GM19025 (cell line): ENCODE data around the gene GRAMD4.

Experiments
- ATAC-seq: cut with Tn5 transposase; IDR thresholded peaks from one replicate; pipeline ENCODE4 v1.9.1; 2021; ENCODE audit warnings: mild to moderate bottlenecking, low read depth, moderate library complexity; ENCODE audit not compliant: unreplicated experiment

GRAMD4 gene

DNA sequence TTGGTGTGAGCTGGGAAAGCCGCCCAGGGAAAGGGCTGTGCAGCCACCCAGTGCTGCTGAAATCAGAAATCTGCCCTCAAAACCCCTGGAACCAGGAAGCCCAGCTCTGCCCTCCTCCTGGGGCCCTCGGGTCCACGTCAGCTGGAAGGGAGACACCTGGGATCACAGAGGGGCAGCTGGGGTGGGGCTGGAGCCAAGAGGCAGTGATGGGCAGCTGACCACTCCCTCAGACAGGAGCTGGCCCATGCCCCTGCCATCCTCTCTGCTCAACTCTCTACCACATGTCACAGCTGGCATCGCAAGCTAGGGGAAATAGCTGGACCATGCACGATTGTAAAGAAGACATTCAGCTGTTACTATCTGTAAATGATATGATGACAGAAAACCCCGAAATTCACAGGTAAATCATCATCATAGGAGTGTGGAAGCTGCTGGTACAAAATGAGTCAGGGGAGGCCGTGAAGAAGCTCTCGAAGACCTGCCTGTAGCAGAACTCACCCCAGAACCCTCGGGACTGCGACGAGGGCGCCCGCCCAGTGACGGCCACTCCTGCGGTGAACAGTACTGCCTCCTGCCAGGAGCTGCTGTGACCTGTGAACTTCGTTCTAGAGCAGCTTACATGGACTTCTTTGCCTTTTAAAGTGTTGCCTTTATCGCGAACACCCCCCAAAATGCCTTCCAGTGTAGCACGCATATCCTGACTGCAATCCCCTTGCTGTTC lies 62.0 kb downstream of the GRAMD4 start:
- ATAC-seq: no peak

DNA sequence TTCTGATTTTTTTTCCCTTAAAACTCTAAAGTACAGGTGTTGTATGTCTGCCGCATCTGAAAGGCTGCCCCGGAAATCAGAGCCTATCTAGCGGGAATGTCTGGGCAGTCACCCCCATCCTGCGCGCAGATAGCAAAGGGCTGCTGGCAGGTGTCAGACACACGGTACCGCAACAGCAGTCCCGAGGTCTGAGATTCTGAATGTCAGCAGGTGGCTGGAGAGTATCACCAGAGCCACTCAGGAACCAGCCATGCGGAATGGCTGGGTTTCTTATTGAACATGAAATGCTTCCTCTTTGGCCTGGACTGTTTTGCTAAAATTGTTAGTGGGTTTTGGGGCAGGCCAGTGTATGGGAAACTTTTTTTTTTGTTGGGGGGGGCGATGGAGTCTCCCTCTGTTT lies 64.5 kb downstream of the GRAMD4 start:
- ATAC-seq: peak; percentile 75

DNA sequence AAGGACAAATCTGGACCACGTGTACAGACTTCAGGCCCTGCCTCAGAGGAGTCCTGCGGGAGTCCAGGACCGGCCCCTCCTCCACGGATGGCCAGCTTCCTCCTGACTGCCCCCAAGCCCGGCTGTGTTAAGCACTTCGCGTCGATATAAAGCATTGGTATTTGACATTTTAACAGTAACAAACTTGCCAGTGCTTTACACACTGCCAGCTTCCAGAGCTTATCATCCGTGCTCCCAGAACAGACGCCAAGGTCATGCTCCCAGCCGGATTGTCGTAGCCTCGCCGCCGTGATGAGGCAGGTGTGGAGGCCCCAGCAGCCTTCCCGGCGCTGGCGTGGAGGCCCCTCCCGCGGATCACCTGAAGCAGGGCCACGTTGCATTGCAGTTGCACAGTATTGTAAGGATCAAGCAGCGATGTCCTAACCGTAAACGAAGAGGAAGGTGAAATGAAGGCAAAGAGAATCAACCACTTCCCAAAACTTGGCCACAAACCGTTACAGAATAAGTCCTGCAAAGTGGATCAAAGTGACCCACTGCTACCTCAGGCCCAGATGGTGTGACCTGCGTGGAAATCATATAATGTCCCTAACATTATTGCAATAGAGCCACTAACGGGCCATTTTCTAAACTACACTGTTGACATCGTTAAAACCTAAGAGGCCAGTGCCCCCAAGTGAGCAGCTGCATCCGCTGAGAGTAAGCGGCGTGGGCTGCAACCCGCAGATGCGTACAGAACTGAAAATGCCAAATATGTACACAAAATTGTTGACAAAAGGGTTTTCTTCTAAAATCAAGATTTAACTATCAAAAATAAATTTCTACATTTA lies 66.2 kb downstream of the GRAMD4 start:
- ATAC-seq: no peak

DNA sequence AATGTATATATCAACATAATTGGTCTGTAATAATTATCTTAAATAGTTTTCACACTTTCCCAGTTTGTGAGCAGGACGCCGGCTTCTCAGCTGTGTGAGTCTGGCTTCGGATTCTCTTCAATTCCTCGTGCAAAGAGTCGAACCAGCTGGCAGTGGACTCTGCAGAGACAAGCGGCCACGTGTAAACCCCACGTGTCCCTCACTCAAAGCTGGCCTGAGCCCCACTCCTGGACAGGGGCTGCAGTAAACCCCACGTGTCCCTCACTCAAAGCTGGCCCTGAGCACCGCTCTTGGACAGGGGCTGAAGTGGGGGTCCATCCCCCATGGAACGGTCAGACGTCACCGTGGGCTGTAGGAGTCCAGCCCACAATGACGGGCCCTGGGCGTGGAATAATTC lies 66.9 kb downstream of the GRAMD4 start:
- no peak for ATAC-seq

DNA sequence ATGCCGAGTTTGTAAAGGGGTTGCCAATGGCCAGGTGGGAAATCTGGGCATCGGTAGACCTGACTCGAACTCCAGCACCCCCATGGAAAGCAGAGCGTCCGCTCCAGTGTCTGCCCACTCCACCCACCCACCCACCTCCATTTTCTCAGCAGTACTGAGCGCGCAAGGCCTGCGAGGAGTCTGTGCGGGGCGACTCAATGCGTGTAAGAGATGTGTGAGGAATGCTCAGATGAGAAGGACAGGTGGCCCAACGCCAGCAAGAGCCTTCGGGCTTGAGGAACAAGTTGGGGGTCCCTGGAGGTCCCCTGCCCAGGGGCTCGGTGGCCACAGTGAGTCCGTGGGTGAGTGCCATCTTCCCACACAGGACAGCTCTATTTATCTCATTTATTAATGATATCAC lies 67.3 kb downstream of the GRAMD4 start:
- ATAC-seq: no peak

DNA sequence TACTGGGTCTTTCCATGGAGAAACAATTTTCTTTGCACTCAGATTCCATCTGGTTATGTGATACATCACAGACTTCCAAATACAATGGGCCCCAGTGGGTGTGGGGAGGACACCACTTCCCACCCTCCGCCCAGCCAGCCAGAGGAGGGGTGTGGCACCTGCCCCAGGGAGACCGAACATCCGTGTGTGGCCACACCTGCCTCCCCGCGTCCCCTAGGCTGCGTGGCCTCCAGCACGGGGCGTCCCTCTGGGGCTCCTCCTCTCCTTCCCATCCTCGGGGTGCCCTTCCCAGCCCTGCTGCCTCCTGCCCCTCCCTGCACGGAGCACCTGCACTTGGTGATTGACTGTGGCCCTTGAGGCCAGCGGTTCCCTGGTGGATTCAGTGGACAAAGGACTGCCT lies 68.8 kb downstream of the GRAMD4 start:
- ATAC-seq: no peak

DNA sequence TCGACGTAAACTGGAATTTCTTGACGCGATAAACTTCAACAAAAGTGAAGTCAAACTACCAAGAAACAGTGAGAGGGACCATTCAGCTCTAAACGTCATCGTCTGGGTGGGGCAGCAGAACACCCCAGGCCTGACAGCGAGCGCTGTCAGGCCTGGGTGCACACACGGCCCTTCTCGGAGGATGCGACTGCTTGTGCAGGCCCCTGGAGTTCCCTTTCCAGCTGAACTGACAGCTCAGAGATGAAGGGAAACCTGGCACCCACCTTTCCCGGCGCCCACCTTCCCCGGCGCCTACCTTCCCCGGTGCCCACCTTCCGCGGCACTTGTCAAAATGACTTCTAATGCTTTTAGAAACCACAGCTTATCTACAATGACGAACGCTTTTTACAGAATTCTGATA lies 70.0 kb downstream of the GRAMD4 start:
- ATAC-seq: no peak

DNA sequence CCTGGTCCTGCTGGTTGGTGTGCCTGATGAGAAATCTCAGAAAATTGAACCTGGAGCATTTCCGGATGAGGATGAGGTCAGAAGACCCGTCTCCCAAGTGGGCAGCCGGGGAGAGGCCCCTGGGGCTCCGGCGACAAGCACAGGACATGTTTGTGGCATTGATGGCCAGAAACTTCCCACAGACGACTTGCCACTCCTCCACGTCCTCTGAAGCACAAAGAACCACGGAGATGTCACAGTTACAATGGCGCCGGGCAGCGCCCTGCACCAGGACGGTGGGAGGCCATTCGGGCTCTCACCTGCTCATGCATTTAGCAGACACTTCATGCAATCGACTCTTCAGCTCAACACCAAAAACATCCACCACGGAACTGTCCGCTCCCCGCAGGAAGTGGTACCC lies 71.4 kb downstream of the GRAMD4 start:
- no peak for ATAC-seq

DNA sequence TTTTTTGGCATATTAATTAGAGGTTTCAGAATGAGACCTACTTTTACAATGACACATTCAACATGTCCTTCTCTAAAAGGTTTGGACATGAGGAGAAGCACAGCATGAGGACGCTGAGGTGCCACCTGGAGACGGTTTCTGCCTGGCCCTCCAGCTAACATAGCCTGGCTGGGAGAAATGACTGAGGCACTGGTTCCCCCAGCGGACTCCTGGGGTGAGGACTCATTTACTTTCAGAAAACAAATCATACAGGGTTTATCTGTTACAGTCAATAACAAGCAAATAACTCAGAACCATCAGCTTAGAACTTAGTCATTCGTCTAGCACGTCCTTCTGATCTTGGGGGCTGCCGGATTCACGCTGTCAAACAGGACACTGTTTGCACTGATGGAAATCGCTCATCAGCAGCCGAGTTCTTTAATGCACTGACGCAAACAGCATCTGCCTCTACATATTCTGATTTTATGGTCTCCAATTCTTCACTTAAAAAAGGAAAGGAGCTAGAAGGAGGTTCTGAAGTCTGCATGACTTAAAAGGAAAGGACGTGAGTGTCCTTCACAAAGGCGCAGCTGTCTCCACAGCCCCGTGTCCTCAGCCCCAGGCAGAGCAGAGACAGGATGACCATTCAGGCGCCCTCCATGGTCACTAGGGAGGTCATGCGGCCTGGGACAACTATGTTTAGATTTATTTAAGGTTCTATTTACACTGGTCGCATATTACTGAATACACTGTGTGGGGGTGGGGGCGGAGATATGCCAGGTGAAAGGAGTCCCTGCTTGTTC lies 73.6 kb downstream of the GRAMD4 start:
- ATAC-seq: no peak

DNA sequence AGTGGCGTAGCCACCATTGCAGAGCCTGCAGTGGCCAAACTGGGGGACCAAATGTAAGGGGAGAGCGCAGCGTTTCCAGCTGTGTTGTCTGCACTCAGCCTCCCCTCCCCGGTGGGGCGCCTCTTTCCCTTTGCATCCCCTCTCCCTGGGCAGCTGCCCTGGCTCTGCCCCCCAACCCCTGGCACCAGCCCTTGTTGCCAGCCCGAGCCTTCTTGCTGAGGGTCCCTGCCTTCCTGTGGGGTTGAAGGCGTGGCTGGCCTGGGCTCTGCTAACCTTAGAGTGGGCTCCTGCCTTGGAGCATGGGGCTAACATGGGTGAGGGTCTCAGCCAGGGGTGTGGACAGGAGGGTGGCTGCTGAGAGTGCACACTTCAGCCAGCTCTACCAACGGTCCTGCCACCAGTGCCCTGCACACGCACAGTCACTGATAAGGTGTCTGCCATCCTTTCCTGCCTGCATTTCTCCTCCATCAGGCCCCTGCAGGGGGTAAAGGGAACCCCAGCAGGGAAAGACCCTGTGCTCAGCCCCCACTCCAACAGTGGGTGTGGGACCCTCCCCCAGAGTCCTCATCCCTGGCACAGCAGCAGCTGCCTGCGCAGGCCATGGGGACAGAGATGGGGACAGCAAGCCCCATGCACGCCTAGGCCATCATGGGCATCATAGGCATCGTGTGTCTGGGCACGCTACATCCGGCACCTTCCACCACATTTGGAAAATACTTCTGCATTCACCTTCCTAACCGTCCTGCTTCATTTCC lies 74.4 kb downstream of the GRAMD4 start:
- ATAC-seq: no peak

DNA sequence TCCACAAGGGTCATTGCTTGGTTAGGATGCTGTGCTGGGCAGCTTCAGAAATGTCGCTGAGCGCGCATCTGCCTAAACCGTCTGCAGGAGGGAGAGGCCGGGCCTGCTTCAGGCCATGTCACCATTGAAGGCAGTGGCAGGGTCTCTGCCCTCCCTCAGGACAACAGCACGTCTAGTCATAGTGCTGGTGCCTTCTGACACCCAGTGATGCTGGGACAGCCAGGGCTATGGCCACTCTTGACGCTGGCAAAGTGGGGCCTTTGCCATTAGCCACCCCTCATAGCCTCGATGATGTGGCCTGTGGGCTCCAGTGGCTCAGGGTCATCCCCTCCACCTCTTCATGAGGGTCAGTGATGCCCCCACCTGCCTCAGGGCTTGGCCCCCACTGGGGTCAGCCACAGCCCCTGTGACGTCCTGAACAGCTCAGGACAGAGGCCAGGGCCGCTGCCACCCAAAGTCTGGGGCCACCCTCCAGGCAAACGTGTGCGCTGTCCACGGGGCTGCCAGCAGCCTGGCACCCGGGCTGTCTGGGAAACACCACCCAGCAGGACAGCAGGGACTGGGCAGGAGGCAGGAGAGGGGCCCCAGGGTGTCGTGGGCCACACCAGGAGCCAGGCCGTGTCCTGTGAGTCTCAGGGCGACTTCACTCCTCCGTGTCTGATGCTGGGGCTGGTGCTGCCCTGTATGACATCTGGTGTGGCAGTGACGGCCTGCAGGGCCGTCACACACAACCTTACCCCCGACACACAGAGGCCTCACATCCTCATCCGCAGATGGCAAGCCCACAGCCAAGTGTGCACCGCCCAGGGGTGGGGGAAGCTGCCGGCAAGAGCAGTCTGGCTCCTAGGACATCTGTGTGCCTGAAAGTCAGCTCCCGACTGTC lies 75.4 kb downstream of the GRAMD4 start:
- no peak for ATAC-seq

DNA sequence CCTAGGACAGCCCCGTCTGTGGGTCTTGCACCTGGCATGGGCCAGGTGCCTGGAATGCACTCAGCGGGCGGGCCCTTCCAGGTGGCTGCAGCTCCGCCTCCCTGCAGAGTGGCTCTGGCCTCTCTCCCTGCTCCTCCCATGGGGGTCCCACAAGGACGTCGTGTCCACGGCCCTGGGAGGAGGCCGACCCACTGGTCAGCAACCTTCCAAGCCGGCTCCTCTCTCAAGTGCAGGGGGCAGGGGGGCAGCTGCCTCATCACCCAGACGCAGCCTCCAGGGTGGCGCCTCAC lies 76.0 kb downstream of the GRAMD4 start:
- ATAC-seq: no peak

DNA sequence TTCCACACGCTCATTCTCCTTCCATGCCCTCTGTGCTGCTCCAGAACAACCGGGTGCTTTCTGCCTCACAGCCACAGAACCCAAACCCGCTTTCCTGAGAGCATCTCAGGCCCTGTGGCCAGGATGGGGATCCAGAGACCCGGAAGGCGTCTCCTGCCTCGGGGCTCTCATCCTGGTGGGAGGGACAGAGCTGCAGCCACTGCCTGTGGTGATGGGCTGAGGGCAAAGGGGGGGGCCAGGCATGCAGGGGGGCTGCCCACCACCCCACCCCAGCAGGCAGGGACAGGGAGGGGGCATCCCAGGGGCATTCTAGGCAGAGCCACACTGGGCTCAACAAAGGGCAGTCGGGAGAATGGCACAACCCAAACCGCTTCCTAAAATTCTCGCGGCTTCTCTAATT lies 76.4 kb downstream of the GRAMD4 start:
- ATAC-seq: no peak

DNA sequence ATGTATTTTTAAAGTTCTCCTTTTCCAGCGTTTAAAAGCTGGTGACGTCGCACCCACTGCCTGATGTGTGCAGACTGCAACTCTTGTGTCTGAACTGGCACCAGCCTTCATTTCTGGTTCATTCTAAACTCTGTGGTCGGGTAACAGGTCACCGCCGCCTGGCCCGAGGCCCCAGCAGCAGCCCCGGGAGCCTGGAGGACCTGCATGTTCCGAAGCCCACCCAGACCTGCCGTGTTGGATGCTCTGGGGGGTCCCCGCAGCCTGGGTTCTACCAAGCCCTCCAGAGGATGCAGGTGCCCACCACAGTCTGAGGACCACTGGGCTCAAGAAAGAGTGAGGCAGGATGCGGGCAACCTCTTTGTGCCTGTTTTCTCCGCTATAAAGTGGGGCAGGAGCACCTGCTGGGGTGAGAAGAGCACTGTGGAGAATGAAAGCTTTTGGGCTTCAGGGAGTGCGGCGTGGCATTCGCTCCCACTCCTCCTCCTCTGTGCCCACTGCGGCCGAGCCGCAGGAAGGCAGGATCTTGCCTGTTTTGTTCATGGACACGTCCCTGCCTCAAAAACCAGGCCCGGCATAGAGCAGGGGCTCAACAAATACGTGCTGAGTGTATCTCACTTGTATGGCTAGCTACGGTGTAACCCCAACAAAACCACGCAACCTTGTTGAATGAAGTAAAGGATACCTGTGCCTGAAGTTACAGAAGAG lies 77.8 kb downstream of the GRAMD4 start:
- ATAC-seq: no peak

DNA sequence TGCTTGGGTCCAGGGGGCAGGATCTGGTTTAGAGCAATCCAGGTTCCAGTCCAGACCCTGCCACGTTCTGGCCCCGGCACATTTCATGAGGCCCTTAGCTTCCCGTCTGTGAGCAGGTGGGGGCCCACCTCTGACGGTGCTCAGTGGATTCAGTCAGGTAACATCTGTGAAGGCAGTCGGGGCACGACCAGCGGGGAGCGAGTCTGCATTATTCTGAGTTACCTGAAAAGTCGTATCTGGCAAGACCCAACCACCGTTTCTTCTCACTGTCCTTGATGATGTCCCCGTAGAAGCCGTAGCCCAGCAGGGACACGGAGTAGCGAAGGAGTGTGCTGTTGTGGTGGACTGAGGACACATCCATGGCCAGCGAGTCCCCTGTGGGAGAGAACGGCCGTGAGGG lies 78.9 kb downstream of the GRAMD4 start:
- ATAC-seq: no peak

DNA sequence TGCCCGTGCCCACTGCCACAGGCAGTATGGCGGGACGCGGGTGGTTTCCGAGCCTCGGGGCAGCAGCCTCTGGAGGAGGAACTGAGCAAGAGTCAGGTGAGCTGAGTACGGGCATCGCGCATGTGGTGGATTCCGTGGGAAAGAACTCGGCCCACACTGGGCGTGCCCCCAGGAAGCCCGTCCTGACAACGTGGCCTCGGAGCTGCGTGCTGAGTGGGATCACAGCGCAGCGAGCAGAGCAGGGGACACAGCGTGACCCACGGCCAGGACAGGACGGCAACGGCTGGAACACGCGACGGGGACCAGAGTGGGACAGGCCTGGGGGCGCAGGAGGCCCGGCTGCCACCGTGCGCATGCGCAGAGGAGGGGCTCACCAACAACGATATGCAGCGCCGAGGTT lies 81.1 kb downstream of the GRAMD4 start:
- no peak for ATAC-seq

DNA sequence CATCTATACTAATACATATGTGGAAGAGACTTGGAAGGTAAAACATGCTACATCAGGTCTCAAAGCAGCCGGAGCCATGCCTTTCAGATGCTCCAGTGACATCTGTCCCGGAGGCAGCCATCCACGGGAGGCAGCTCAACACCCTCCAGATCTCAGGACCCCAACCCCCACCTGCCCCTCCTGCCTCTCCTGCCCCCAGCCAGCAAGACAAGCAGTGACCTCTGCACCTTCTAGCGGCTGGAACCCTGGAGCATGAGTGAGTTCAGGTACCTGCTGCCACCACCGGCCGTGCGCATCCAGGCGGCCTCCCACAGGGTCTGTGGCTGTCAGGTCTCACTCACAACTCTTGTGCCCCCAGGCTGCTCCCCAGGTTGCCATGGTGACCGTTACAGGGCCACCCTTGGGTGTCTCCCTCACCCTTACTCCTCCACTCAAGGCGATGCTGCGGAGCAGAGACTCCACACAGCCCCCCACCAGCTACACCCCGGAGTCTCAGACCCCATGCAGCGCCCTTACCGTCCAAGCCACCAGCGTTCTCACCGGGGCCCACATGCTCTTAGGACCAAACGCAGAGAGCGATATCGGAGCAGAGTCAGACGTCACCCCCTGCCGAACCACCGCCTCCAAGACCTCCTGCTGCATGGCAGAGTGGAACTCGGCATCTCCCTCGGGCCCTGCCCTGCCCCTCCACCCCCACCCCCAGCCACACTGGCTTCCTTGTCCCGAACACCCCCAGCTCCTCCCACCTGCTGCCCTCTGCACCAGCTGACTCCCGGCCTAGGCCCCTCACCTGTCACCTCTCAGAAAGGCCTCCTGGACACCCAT lies 83.2 kb downstream of the GRAMD4 start:
- no peak for ATAC-seq

DNA sequence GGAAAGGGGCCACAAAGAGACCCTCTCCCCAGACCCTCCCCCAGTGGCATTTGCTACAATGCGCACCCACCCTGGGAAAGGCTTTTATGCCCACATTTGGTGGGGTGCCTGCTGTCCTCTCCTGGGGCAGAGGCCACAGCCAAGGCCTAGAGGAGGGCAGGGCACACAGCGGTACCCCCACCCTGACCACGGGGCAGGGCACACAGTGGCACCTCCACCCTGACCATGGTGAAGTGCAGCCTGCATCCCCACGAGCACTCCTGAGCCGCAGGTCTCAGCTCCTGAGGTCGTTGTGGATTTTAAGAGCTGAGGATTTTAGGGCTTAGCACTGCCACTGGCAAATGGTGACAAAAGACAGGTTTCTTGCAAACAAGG lies 83.8 kb downstream of the GRAMD4 start:
- ATAC-seq: no peak

DNA sequence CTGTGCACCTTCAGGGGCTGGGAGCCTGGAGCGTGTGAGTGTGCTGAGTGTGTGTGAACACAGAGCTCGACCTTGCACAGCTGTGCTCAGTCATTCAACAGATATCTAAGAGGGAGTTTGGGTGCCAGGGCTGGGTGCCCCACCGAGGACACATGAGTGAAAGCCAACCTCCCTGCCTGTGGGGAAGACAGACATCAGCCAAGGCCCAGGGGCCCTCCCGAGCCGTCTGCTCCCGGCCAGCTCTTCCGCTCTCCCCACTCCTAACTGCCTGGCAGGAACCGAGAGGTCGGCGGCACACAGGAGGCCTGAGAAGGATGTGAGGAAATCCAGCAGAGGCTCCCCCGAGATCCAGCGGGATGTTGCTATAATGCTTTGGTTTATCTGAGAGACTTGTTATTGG lies 85.9 kb downstream of the GRAMD4 start:
- no peak for ATAC-seq
